Activated CD4-positive, alpha-beta memory T cell treated with anti-CD3 and anti-CD28 coated beads for 36 hours (primary cell): ENCODE results near the gene LSR. TPM values are rescaled to one million over a fixed set of nuclear protein-coding genes. Genes with fewer than 3 reads are reported as not detected.

ENCODE experiments used
- CTCF ChIA-PET: fragments of 350-600 bp; sonication (Branson Sonifier 250); formaldehyde crosslinking; loops from one replicate; lab custom pipeline; 2021; ENCODE audit warnings: antibody characterized with exemption, inconsistent platforms; lab: Charles Lee
- POLR2A ChIA-PET: fragments of 350-600 bp; sonication (Branson Sonifier 250); formaldehyde crosslinking; loops from one replicate; lab custom pipeline; 2021; ENCODE audit warnings: antibody characterized with exemption; lab: Charles Lee
- DNase-seq: peaks from one replicate; pipeline ENCODE4 v3.0.0-alpha.2; 2020
- H3K27ac Mint-ChIP-seq: one replicate; pipeline ENCODE4 v1.8.0; 2021; ENCODE audit warnings: mixed read lengths
- H3K27me3 Mint-ChIP-seq: one replicate; pipeline ENCODE4 v1.8.0; 2021; ENCODE audit warnings: mixed read lengths
- H3K36me3 Mint-ChIP-seq: one replicate; pipeline ENCODE4 v1.8.0; 2021; ENCODE audit warnings: mixed read lengths
- H3K4me1 Mint-ChIP-seq: one replicate; pipeline ENCODE4 v1.8.0; 2021; ENCODE audit warnings: low read depth, mixed read lengths
- H3K4me3 Mint-ChIP-seq: one replicate; pipeline ENCODE4 v1.8.0; 2021; ENCODE audit warnings: mild to moderate bottlenecking, mixed read lengths
- H3K9me3 Mint-ChIP-seq: one replicate; pipeline ENCODE4 v1.8.0; 2021; ENCODE audit warnings: mixed read lengths
- intact Hi-C: fragments of 100-400 bp; cut with micrococcal nuclease; formaldehyde crosslinking; loops from one replicate; pipeline ENCODE4 v1.15.1; 2023
- total RNA-seq, 2 experiments: library from RNA; stranded (reverse); gene quantifications; one replicate each; pipeline ENCODE4 v1.2.3, GENCODE V29; 2021

LSR gene
- total RNA-seq, 2 experiments from 2014 or later, result 25.4 to 28.7 TPM

DNA sequence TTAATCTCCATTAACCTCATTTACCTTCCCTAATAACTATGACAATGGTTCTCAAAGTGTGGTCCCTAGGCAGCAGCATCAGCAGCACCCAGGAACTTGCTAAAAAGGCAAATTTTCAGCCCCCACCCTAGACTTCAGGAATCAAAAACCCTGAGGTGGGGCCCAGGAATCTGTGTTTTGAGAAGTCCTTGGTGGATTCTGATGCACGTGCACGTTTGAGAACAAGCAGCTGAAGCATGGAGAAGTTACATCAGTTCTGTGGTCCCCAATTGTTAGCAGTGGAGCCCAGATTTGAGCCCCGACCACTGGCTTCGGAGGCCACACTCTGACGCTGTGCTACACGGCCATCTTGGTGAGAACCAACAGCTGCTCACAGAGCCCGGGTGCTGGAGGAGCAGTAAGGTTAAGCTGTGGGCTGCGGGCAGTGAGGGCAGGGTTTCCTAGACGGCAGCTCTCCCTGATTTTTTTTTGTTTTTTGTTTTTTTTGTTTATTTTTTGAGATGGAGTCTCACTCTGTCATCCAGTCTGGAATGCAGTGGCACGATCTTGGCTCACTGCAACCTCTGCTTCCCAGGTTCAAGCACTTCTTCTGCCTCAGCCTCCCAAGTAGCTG is 66.2 kb downstream of the LSR start:
- CTCF ChIA-PET, result no interaction called here

DNA sequence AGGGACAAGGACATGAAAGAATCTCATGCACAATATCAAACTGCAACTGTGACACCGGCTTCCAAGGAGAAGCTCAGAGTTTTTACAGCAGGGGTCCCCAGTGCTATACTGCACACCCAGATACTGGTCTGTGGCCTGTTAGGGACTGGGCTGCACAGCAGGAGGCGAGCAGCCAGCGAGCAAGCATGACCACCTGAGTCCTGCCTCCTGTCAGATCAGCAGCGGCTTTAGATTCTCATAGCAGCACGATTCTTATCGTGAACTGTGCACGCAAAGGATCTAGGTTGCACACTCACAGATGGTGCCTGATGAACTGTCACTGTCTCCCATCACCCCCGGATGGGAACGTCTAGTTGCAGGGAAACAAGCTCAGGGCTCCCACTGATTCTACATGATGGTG is 67.1 kb downstream of the LSR start:
- ChIA-PET POLR2A (no interaction called here), CTCF (no interaction called here)
- no peaks in the 10 kb centered on the region for H3K27me3 Mint-ChIP-seq
- H3K27ac Mint-ChIP-seq, result no peak overlapping the region
- H3K4me3 Mint-ChIP-seq, result no peak overlapping the region
- no peaks in the 10 kb centered on the region for H3K9me3 Mint-ChIP-seq
- intact Hi-C loops, result no loop called here
- no peak for DNase-seq
- H3K36me3 Mint-ChIP-seq, result no peaks in the 10 kb centered on the region
- H3K4me1 Mint-ChIP-seq, result peaks cover 7% of the 10 kb centered on the region

More for the DNA sequence above, 66.2 kb downstream of the LSR start:
- Mint-ChIP-seq H3K27ac (no peak overlapping the region), H3K27me3 (no peaks in the 10 kb centered on the region), H3K4me1 (peaks cover 7% of the 10 kb centered on the region), H3K36me3 (no peaks in the 10 kb centered on the region), H3K4me3 (no peak overlapping the region), H3K9me3 (no peaks in the 10 kb centered on the region)
- intact Hi-C loops, result no loop called here
- no peak for DNase-seq
- POLR2A ChIA-PET, result no interaction called here

DNA sequence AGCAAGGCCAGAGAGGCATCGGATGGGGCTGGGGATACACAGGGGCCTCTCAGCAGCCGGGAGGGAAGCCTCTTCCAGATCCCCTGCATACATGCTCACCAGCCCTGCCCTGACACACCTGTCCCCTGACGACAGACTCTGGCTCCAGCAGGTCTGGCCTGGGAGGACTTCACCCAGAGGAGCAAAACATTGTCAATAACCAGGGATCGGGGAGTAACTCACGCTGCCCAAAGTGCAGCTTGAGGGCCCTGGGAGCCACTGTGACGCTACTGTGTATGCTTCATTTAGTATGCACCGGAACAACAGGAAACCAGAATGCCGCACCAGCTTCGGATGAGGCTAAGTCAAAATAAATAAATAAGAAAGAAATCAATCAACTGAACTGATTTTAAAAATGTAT is 67.8 kb downstream of the LSR start:
- intact Hi-C loops, result no loop called here
- CTCF ChIA-PET, result no interaction called here
- no peak overlapping the region for H3K4me3 Mint-ChIP-seq
- no peaks in the 10 kb centered on the region for H3K36me3 Mint-ChIP-seq
- POLR2A ChIA-PET, result no interaction called here
- H3K27me3 Mint-ChIP-seq, result no peaks in the 10 kb centered on the region
- H3K27ac Mint-ChIP-seq, result no peak overlapping the region
- H3K9me3 Mint-ChIP-seq, result no peaks in the 10 kb centered on the region
- DNase-seq, result no peak
- H3K4me1 Mint-ChIP-seq, result peaks cover 7% of the 10 kb centered on the region

Other genes with a start within 250 kb of the LSR start
- gene GRAMD1A, start 248.7 kb upstream of the LSR start, total RNA-seq, result 100 to 1,000 TPM; 204 to 223 TPM
- 1 to 10 TPM; 1.1 to 1.6 TPM for gene SCN1B, start 218.5 kb upstream of the LSR start, total RNA-seq
- under 1 TPM in 1 of 2 experiments, not detected in 1; 0.21 TPM for gene HPN, start 207.3 kb upstream of the LSR start, total RNA-seq
- gene FXYD3, start 133.2 kb upstream of the LSR start, total RNA-seq, result not detected
- gene LGI4, start 113.9 kb upstream of the LSR start, total RNA-seq, result under 1 TPM; 0.50 to 0.51 TPM
- 1 to 10 TPM; 2.3 to 2.8 TPM for gene FXYD1, start 110.2 kb upstream of the LSR start, total RNA-seq
- gene FXYD7, start 105.7 kb upstream of the LSR start, total RNA-seq, result under 1 TPM; 0.77 to 0.93 TPM
- 100 to 1,000 TPM; 334 to 360 TPM for gene FXYD5, start 94.3 kb upstream of the LSR start, total RNA-seq
- gene FAM187B, start 20.3 kb upstream of the LSR start, total RNA-seq, result under 1 TPM in 1 of 2 experiments, not detected in 1; 0.19 TPM
- gene USF2, start 20.0 kb downstream of the LSR start, total RNA-seq, result 100 to 1,000 TPM; 117 to 121 TPM
- gene HAMP, start 33.5 kb downstream of the LSR start, total RNA-seq, result not detected
- gene MAG, start 43.2 kb downstream of the LSR start, total RNA-seq, result under 1 TPM; 0.43 to 0.44 TPM
- gene CD22, start 80.2 kb downstream of the LSR start, total RNA-seq, result 1 to 10 TPM in 1 of 2 experiments, under 1 TPM in 1; 0.75 to 1.2 TPM
- under 1 TPM in 1 of 2 experiments, not detected in 1; 0.12 TPM for gene FFAR1, start 98.9 kb downstream of the LSR start, total RNA-seq
- 1 to 10 TPM; 1.1 TPM for gene FFAR3, start 109.5 kb downstream of the LSR start, total RNA-seq
- under 1 TPM in 1 of 2 experiments, not detected in 1; 0.17 TPM for gene GPR42, start 122.1 kb downstream of the LSR start, total RNA-seq
- gene FFAR2, start 199.3 kb downstream of the LSR start, total RNA-seq, result not detected
- gene KRTDAP, start 241.5 kb downstream of the LSR start, total RNA-seq, result not detected